MM.1S (cell line): ENCODE results near the gene CDK16.

Source experiments
- DNase-seq: peaks from one replicate; pipeline ENCODE4 v3.0.0-alpha.2; 2015
- H2AFZ ChIP-seq: fragments of 300-600 bp; sonication (generic); 2 replicates; pipeline ENCODE4 v1.6.0; 2016; ENCODE audit warnings: antibody characterized with exemption, low read length
- H3F3A ChIP-seq: fragments of 300-600 bp; sonication (generic); 2 replicates; pipeline ENCODE4 v1.6.1; 2016; ENCODE audit warnings: mild to moderate bottlenecking, antibody characterized with exemption, low read length, moderate library complexity, mixed read lengths; ENCODE audit not compliant: insufficient read depth
- H3K27ac ChIP-seq: fragments of 300-600 bp; sonication (generic); 2 replicates; pipeline ENCODE4 v1.5.1; 2016; ENCODE audit warnings: mild to moderate bottlenecking, low read length
- H3K27me3 ChIP-seq: fragments of 300-600 bp; sonication (generic); replicated peaks from 2 replicates; pipeline ENCODE4 v1.6.0; 2016; ENCODE audit warnings: low read length; ENCODE audit not compliant: insufficient read depth
- H3K36me3 ChIP-seq: fragments of 300-600 bp; sonication (generic); replicated peaks from 2 replicates; pipeline ENCODE4 v1.6.1; 2016; ENCODE audit warnings: mild to moderate bottlenecking, low read length, mixed read lengths; ENCODE audit not compliant: insufficient read depth
- H3K4me1 ChIP-seq: fragments of 300-600 bp; sonication (generic); 2 replicates; pipeline ENCODE4 v1.6.1; 2016; ENCODE audit warnings: low read length, mixed read lengths
- H3K4me2 ChIP-seq: fragments of 300-600 bp; sonication (generic); 2 replicates; pipeline ENCODE4 v1.6.0; 2016; ENCODE audit warnings: low read depth, low read length
- H3K4me3 ChIP-seq: fragments of 300-600 bp; sonication (generic); 2 replicates; pipeline ENCODE4 v1.5.1; 2016; ENCODE audit warnings: low read length, mixed read lengths
- H3K79me2 ChIP-seq: fragments of 300-600 bp; sonication (generic); 2 replicates; pipeline ENCODE4 v1.6.1; 2016; ENCODE audit warnings: mixed run types, low read length, mixed read lengths
- H3K9ac ChIP-seq: fragments of 300-600 bp; sonication (generic); 2 replicates; pipeline ENCODE4 v1.6.1; 2016; ENCODE audit warnings: low read length, mixed read lengths
- H3K9me2 ChIP-seq: fragments of 300-600 bp; sonication (generic); replicated peaks from 2 replicates; pipeline ENCODE4 v1.6.1; 2016; ENCODE audit warnings: mild to moderate bottlenecking, low read length, mixed read lengths; ENCODE audit not compliant: insufficient read depth
- H3K9me3 ChIP-seq: fragments of 300-600 bp; sonication (generic); replicated peaks from 2 replicates; pipeline ENCODE4 v1.6.1; 2016; ENCODE audit warnings: mild to moderate bottlenecking, low read length, mixed read lengths; ENCODE audit not compliant: insufficient read depth
- H4K20me1 ChIP-seq: fragments of 300-600 bp; sonication (generic); 2 replicates; pipeline ENCODE4 v1.6.1; 2016; ENCODE audit warnings: mild to moderate bottlenecking, low read length, moderate library complexity, mixed read lengths; ENCODE audit not compliant: insufficient read depth
- CTCF ChIP-seq: fragments of 300-600 bp; sonication (generic); IDR thresholded peaks from 2 replicates; pipeline ENCODE4 v1.5.1; 2016; ENCODE audit warnings: antibody characterized with exemption, low read length, mixed read lengths
- EZH2 ChIP-seq: fragments of 300-600 bp; sonication (generic); optimal IDR thresholded peaks from 2 replicates; pipeline ENCODE3; 2017; ENCODE audit warnings: low read depth, mild to moderate bottlenecking, antibody characterized with exemption, low read length, mixed read lengths
- EZH2phosphoT487 ChIP-seq: fragments of 300-600 bp; sonication (generic); IDR thresholded peaks from 2 replicates; pipeline ENCODE4 v1.6.1; 2018; ENCODE audit warnings: antibody characterized with exemption, low read length

Gene CDK16

DNA sequence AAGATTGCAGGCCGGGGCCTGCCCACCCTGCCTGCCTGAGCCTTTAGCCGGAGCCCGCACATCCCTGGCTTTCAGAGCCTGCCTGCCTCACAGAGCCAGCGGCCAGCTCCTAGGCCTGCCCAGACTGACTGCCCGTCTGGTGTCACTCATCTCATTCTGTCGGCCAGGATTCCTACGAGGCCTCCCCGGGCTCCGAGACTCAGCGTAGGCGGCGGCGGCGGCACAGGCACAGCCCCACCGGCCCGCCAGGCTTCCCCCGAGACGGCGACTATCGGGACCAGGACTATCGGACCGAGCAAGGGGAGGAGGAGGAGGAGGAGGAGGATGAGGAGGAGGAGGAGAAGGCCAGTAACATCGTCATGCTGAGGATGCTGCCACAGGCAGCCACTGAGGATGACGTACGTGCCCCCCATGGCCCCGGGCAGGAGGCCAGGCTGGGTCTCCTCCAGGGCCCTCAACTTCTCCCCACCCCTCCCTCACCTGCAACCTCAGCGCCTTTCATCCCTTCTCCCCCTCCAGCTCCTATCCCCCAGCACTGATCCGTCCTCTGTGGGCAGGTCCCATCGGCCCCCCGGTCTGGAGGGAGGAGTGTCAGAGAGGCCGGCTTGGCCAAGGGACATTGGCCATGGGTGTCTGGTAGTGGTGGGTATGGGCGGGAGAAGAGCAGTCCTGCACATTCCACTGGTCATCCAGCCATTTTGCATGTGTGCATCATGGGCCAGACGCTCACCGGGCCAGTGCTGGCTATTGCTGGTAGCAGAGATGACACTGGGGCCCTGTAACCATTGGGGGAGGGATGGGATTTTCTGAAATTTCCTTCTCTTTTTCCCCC is 47.4 kb upstream of the CDK16 start:
- no peaks in the 10 kb centered on the region for H3K4me1 ChIP-seq
- no peaks in the 10 kb centered on the region for H3K9me3 ChIP-seq
- H3K36me3 ChIP-seq: no peaks in the 10 kb centered on the region
- H3K27me3 ChIP-seq: no peaks in the 10 kb centered on the region
- H3K4me2 ChIP-seq: no peak overlapping the region
- H3F3A ChIP-seq: no peaks in the 10 kb centered on the region
- TF ChIP-seq EZH2phosphoT487 (no peak), CTCF (no peak), EZH2 (no peak)
- H3K9me2 ChIP-seq: no peaks in the 10 kb centered on the region
- no peak overlapping the region for H3K9ac ChIP-seq
- H3K79me2 ChIP-seq: peaks cover 28% of the 10 kb centered on the region
- H3K27ac ChIP-seq: no peak overlapping the region
- DNase-seq: no peak
- H4K20me1 ChIP-seq: no peaks in the 10 kb centered on the region
- no peak overlapping the region for H2AFZ ChIP-seq
- H3K4me3 ChIP-seq: no peak overlapping the region

DNA sequence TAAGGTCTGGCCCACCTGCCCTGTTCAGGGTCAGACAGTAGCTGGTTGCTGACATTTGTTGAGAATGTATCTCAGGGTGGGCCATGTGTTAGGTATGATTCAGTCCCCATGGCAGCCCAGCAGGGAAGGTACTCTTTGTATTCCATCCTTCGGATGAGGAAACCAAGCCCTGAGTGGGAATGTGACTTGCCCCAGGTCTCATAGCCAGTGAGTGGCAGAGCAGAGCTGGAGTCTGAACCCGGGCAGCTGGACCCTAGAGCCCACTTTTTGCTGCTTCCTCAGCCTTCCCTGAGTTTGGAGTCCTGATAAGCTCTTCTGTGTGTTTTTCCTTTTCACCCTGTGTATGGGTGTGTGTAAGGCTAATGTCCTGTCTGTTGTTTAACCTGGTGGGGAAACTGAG is 46.5 kb upstream of the CDK16 start:
- no peak for DNase-seq
- H3K9me3 ChIP-seq: no peaks in the 10 kb centered on the region
- no peaks in the 10 kb centered on the region for H3K4me1 ChIP-seq
- peaks cover 23% of the 10 kb centered on the region for H3K79me2 ChIP-seq
- no peak overlapping the region for H3K9ac ChIP-seq
- H3K27me3 ChIP-seq: no peaks in the 10 kb centered on the region
- no peak for TF ChIP-seq CTCF
- no peak for TF ChIP-seq EZH2phosphoT487
- TF ChIP-seq EZH2: no peak
- H3K4me2 ChIP-seq: no peak overlapping the region
- no peaks in the 10 kb centered on the region for H3K9me2 ChIP-seq
- no peak overlapping the region for H3K4me3 ChIP-seq
- no peaks in the 10 kb centered on the region for H4K20me1 ChIP-seq
- H3F3A ChIP-seq: no peaks in the 10 kb centered on the region
- H3K27ac ChIP-seq: no peak overlapping the region
- H3K36me3 ChIP-seq: no peaks in the 10 kb centered on the region
- H2AFZ ChIP-seq: no peak overlapping the region

DNA sequence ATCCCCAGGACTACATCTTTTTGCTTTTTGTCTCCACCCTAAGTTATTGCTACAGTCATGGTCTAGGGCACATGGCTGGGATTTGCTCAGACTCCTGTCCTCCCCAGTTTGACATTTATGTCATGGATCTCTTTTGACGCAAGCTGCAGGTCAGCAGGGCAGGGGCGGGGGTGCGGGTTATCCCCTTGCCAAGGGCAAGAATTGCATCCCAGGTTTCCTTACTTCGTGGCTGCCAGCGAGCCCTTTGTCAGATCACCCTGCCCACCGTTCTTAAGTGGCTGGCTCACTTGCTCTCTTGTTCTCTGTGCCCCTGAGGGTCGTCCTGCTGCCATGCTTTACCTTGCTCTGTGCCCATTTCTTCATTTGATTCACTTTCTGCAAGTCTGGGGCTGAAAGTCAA is 45.9 kb upstream of the CDK16 start:
- no peaks in the 10 kb centered on the region for H4K20me1 ChIP-seq
- no peak overlapping the region for H3K27ac ChIP-seq
- H3K79me2 ChIP-seq: peaks cover 21% of the 10 kb centered on the region
- no peaks in the 10 kb centered on the region for H3K4me1 ChIP-seq
- H3K27me3 ChIP-seq: no peaks in the 10 kb centered on the region
- no peaks in the 10 kb centered on the region for H3K9me3 ChIP-seq
- TF ChIP-seq EZH2: no peak
- no peak for TF ChIP-seq EZH2phosphoT487
- TF ChIP-seq CTCF: no peak
- no peak overlapping the region for H3K9ac ChIP-seq
- no peak for DNase-seq
- no peaks in the 10 kb centered on the region for H3F3A ChIP-seq
- H2AFZ ChIP-seq: no peak overlapping the region
- no peaks in the 10 kb centered on the region for H3K36me3 ChIP-seq
- H3K4me2 ChIP-seq: no peak overlapping the region
- H3K9me2 ChIP-seq: no peaks in the 10 kb centered on the region
- H3K4me3 ChIP-seq: no peak overlapping the region
